Measurements from ENCODE around the gene CDH11. TPM values are rescaled to one million over a fixed set of nuclear protein-coding genes. Genes with fewer than 3 reads are reported as not detected.

CDH11 gene
- total and polyA plus RNA-seq, 10 of the 15 experiments (the other 5 are each of a cell fraction or from before 2014, with no cell fraction given), result 0.31 to 9.7 (median 0.87) TPM

DNA sequence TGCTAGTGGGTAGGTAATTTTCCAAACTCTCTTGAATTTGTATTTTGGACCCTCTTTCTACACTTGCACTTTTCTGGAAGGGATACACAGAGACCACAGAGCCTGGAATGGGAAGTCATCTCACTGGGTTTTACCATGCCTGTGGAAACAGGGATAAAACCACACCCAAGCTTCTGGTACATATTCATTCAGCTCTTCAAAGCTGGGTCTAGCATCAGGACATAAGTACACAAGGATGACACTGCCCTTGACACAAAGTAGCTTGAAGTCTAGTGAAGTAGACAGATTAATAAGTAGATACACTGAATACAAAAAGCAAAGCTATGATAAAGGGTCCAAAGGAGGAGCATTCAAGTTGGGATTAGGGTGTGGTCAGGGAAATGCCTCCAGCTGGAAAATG is 118.2 kb downstream of the CDH11 start (continued):
- TF ChIP-seq NFIC (IDR thresholded peaks at IDR 0.05; ENCODE audit: low read depth, low read length), result no peak
- TF ChIP-seq SIX5 (IDR thresholded peaks at IDR 0.05; ENCODE audit: low read depth, low read length, severe bottlenecking), result no peak
- TF ChIP-seq, protein P1, sequence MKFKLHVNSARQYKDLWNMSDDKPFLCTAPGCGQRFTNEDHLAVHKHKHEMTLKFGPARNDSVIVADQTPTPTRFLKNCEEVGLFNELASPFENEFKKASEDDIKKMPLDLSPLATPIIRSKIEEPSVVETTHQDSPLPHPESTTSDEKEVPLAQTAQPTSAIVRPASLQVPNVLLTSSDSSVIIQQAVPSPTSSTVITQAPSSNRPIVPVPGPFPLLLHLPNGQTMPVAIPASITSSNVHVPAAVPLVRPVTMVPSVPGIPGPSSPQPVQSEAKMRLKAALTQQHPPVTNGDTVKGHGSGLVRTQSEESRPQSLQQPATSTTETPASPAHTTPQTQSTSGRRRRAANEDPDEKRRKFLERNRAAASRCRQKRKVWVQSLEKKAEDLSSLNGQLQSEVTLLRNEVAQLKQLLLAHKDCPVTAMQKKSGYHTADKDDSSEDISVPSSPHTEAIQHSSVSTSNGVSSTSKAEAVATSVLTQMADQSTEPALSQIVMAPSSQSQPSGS (IDR thresholded peaks at IDR 0.05; ENCODE audit: low read length), result no peak
- TF ChIP-seq, protein P2, sequence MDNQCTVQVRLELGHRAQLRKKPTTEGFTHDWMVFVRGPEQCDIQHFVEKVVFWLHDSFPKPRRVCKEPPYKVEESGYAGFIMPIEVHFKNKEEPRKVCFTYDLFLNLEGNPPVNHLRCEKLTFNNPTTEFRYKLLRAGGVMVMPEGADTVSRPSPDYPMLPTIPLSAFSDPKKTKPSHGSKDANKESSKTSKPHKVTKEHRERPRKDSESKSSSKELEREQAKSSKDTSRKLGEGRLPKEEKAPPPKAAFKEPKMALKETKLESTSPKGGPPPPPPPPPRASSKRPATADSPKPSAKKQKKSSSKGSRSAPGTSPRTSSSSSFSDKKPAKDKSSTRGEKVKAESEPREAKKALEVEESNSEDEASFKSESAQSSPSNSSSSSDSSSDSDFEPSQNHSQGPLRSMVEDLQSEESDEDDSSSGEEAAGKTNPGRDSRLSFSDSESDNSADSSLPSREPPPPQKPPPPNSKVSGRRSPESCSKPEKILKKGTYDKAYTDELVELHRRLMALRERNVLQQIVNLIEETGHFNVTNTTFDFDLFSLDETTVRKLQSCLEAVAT (IDR thresholded peaks at IDR 0.05), result no peak

DNA sequence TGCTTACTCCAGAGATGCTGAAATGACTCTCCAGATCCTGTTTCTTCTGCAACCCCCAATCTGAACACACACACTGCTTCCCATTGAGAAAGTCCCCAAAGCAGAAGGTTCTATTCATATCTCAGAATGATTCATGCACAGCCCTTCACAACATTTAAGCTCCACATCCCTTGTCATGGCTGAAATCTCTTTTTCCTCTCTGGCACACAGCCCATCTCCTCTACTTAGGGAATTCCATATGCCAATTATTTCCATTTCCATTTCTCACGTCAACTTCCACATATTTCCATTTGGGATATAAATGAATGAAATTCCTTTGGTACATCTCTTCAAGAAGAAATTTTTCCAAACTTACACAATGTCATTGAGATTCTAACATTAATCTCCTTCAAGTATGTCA is 119.6 kb downstream of the CDH11 start:
- no peak for ATAC-seq
- Histone ChIP-seq H3K79me2 (ENCODE audit: control insufficient read depth, insufficient read depth, low read length) (no peaks in the 10 kb centered on the region), H3K9ac (ENCODE audit: control insufficient read depth, insufficient read depth, low read length) (no peak overlapping the region), H2AFZ (ENCODE audit: control insufficient read depth, low read depth, low read length) (no peak overlapping the region), H4K20me1 (ENCODE audit: control insufficient read depth, insufficient read depth) (no peaks in the 10 kb centered on the region), H3K9me3 (replicated peaks; ENCODE audit: control insufficient read depth, insufficient read depth, low read length) (no peaks in the 10 kb centered on the region), H3K4me1 (ENCODE audit: control insufficient read depth, insufficient read depth, low read length) (no peaks in the 10 kb centered on the region), H3K27ac (ENCODE audit: control insufficient read depth, insufficient read depth) (no peak overlapping the region), H3K36me3 (ENCODE audit: control insufficient read depth in 2 of 2, insufficient read depth in 2 of 2, low read length in 1 of 2) (no peaks in the 10 kb centered on the region), H3K4me3 (no peak overlapping the region), H3K4me2 (ENCODE audit: control insufficient read depth, insufficient read depth) (no peak overlapping the region), H3K27me3 (replicated peaks in 1 of 2; ENCODE audit: control insufficient read depth in 2 of 2, insufficient read depth in 2 of 2, low read length in 1 of 2) (no peaks in the 10 kb centered on the region)
- 0% methylated on average over 1 of the region's 1 CpG for WGBS (ENCODE audit: insufficient coverage, insufficient replicate concordance, low lambda C conversion rate, missing lambda C conversion rate)
- SMC1A ChIA-PET (ENCODE audit: uncharacterized antibody, unreplicated experiment), result interaction anchor here (0.6 kb wide), 1 partner anchor 155 kb away, joined by 3 read pairs; no protein-coding TSS in a partner anchor
- POLR2A ChIA-PET, result no interaction called here
- in situ Hi-C loops (cut with MboI) (no loop called here), intact Hi-C loops (cut with micrococcal nuclease; ENCODE audit: unreplicated experiment) (no loop called here)
- FAIRE-seq, result no peak
- no TSS peak for BruUV-seq (replicated peaks)
- no peak for DNase-seq (ENCODE audit: low read depth, low spot score)
- CTCF ChIA-PET, result no interaction called here
- RAD21 ChIA-PET (ENCODE audit: unreplicated experiment), result no interaction called here
- no peak for TF ChIP-seq PML (IDR thresholded peaks at IDR 0.05; ENCODE audit: low read length)
- TF ChIP-seq, protein P3, sequence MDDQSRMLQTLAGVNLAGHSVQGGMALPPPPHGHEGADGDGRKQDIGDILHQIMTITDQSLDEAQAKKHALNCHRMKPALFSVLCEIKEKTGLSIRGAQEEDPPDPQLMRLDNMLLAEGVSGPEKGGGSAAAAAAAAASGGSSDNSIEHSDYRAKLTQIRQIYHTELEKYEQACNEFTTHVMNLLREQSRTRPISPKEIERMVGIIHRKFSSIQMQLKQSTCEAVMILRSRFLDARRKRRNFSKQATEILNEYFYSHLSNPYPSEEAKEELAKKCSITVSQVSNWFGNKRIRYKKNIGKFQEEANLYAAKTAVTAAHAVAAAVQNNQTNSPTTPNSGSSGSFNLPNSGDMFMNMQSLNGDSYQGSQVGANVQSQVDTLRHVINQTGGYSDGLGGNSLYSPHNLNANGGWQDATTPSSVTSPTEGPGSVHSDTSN (IDR thresholded peaks at IDR 0.05; ENCODE audit: insufficient replicate concordance, low read depth, low read length), result no peak
- no peak for TF ChIP-seq YY1 (IDR thresholded peaks at IDR 0.05; ENCODE audit: low read depth, low read length)
- TF ChIP-seq CREM (IDR thresholded peaks at IDR 0.05; ENCODE audit: low read depth), result no peak
- no peak for TF ChIP-seq NFYB (IDR thresholded peaks at IDR 0.05; ENCODE audit: insufficient read depth, low read depth, low read length)
- no peak for TF ChIP-seq TCF7 (IDR thresholded peaks at IDR 0.05; ENCODE audit: borderline replicate concordance)
- no peak for TF ChIP-seq TCF3 (IDR thresholded peaks at IDR 0.05; ENCODE audit: borderline replicate concordance, insufficient read depth, low read depth, low read length)
- TF ChIP-seq ASH2L (IDR thresholded peaks at IDR 0.05; ENCODE audit: borderline replicate concordance, low read depth), result no peak
- TF ChIP-seq KLF5 (IDR thresholded peaks at IDR 0.05; ENCODE audit: partially characterized antibody), result no peak
- TF ChIP-seq NFYA (IDR thresholded peaks at IDR 0.05; ENCODE audit: borderline replicate concordance, low read depth, low read length), result no peak
- no peak for TF ChIP-seq HDAC6 (IDR thresholded peaks at IDR 0.05; ENCODE audit: unreplicated experiment)
- TF ChIP-seq, protein P4, sequence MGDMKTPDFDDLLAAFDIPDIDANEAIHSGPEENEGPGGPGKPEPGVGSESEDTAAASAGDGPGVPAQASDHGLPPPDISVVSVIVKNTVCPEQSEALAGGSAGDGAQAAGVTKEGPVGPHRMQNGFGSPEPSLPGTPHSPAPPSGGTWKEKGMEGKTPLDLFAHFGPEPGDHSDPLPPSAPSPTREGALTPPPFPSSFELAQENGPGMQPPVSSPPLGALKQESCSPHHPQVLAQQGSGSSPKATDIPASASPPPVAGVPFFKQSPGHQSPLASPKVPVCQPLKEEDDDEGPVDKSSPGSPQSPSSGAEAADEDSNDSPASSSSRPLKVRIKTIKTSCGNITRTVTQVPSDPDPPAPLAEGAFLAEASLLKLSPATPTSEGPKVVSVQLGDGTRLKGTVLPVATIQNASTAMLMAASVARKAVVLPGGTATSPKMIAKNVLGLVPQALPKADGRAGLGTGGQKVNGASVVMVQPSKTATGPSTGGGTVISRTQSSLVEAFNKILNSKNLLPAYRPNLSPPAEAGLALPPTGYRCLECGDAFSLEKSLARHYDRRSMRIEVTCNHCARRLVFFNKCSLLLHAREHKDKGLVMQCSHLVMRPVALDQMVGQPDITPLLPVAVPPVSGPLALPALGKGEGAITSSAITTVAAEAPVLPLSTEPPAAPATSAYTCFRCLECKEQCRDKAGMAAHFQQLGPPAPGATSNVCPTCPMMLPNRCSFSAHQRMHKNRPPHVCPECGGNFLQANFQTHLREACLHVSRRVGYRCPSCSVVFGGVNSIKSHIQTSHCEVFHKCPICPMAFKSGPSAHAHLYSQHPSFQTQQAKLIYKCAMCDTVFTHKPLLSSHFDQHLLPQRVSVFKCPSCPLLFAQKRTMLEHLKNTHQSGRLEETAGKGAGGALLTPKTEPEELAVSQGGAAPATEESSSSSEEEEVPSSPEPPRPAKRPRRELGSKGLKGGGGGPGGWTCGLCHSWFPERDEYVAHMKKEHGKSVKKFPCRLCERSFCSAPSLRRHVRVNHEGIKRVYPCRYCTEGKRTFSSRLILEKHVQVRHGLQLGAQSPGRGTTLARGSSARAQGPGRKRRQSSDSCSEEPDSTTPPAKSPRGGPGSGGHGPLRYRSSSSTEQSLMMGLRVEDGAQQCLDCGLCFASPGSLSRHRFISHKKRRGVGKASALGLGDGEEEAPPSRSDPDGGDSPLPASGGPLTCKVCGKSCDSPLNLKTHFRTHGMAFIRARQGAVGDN (IDR thresholded peaks at IDR 0.05), result no peak

Measured in GM12878 (cell line).